Adrenal gland (tissue), 12 donors: ENCODE measurements around the gene APRT. TPM values are rescaled to one million over a fixed set of nuclear protein-coding genes. Genes with fewer than 3 reads are reported as not detected.

Source experiments
- DNase-seq, 7 donors: peaks; one replicate each; pipeline ENCODE4 v3.0.0-alpha.2; 2019 to 2020
- H3K27ac ChIP-seq, 5 donors: fragments of 200-600 bp; sonication (generic) in 4 of 5; 1 replicate in 3 of 5; 2 replicates in 2 of 5; pipeline versions ENCODE4 v1.5.1 to v1.8.0; 2016 to 2020; ENCODE audit warnings: mild to moderate bottlenecking in 1 of 5
- H3K27me3 ChIP-seq: fragments of 200-600 bp; 2 replicates; pipeline ENCODE4 v1.8.0; 2021
- H3K36me3 ChIP-seq, 2 donors: fragments of 200-600 bp; replicated peaks in 1 of 2; 1 replicate in 1 of 2; 2 replicates in 1 of 2; pipeline versions ENCODE4 v1.5.1 to v1.8.0; 2018 to 2022
- H3K4me1 ChIP-seq, 2 donors: fragments of 200-600 bp; replicated peaks in 1 of 2; 1 replicate in 1 of 2; 2 replicates in 1 of 2; pipeline versions ENCODE4 v1.5.1 to v1.8.0; 2018 to 2021
- H3K4me3 ChIP-seq, 4 donors: fragments of 200-600 bp; sonication (generic) in 3 of 4; one replicate each; pipeline ENCODE4 v1.5.1; 2016 to 2018
- H3K9me3 ChIP-seq, 3 donors: fragments of 200-600 bp; sonication (generic) in 1 of 3; replicated peaks in 1 of 3; 1 replicate in 2 of 3; 2 replicates in 1 of 3; pipeline versions ENCODE4 v1.5.1 to v1.8.0; 2016 to 2021
- CTCF ChIP-seq, 6 experiments: fragments of 450-650 bp in 4 of 6; fragments of 200-600 bp in 2 of 6; sonication (generic) in 1 of 6; IDR thresholded peaks; 1 replicate in 5 of 6; 2 replicates in 1 of 6; pipeline versions ENCODE4 v1.5.1 to v1.8.0; 2016 to 2021; ENCODE audit warnings: antibody characterized with exemption in 6 of 6, mild to moderate bottlenecking in 2 of 6, moderate library complexity in 1 of 6
- POLR2A ChIP-seq, 2 donors: fragments of 450-650 bp; IDR thresholded peaks; one replicate each; pipeline ENCODE4 v1.6.1; 2017; ENCODE audit warnings: antibody characterized with exemption in 2 of 2, mild to moderate bottlenecking in 2 of 2, moderate library complexity in 1 of 2
- WGBS, 4 donors: extraction: QIAGEN DNeasy Blood & Tissue Kit in 2 of 4; methylation state at CpG; one replicate each; pipeline versions ENCODE4 v1.1.5 to v1.1.7; 2013 to 2017; 5-methylcytosine and 5-hydroxymethylcytosine counted together
- intact Hi-C, 2 donors: fragments of 100-400 bp; cut with DNase I; formaldehyde crosslinking; loops; one replicate each; pipeline versions ENCODE4 v1.14.1 to v1.15.0; 2022 to 2023
- polyA plus RNA-seq, 3 donors: library from polyadenylated mRNA; stranded (reverse); fragments of 200-250 nt in 2 of 3; fragments of 350-450 nt in 1 of 3; fragmentation: Illumina TruSeq in 1 of 3; extraction: RNeasy Lipid Tissue Mini Kit (QIAGEN cat#74804) in 1 of 3; gene quantifications; one replicate each; pipeline ENCODE4 v1.2.3, GENCODE V29; 2013 to 2014
- total RNA-seq, 9 donors: library from RNA; depleted of rRNA in 4 of 9; stranded (reverse); fragments of >200 nt in 4 of 9; fragments of 120-200 nt in 1 of 9; fragmentation: NEBNext Ultra II Directional in 1 of 9; extraction: Animal tissue kit (Norgen Biotek cat#: 25700) in 1 of 9; gene quantifications; one replicate each; pipeline versions ENCODE4 v1.1.0 to v1.2.4, GENCODE V29; 2013 to 2023
- donor health status: healthy with polysubstance abuse.
- donor health status: Bipolar disorder and iron deficiency.
- donor health status: DM: yes; HTN: yes; CAD: no.
- donor health status: DM: no; HTN: no; CAD: no.
- donor health status: DM: no; HTN: no; CAD: no.
- donor health status: DM: yes; HTN: yes; CAD: no.

The APRT gene
- total and polyA plus RNA-seq, 12 donors: 116 to 297 (median 181) TPM

- Histone ChIP-seq H3K4me1 (peaks cover 0 to 2% of the 10 kb centered on the region in 2 donors), H3K36me3 (no peaks in the 10 kb centered on the region), H3K4me3 (no peak overlapping the region), H3K9me3 (no peaks in the 10 kb centered on the region), H3K27me3 (no peaks in the 10 kb centered on the region), H3K27ac (no peak overlapping the region)
- TF ChIP-seq POLR2A (IDR thresholded peaks at IDR 0.05): no peak
- no peak for TF ChIP-seq CTCF (IDR thresholded peaks at IDR 0.05)
- intact Hi-C loops: no loop called here
- no peak for DNase-seq
These were observed 12.8 kb downstream of the APRT start for GRCh38 chr16:88798772-88799455.

GRCh38 chr16:88798073-88798472 is 13.7 kb downstream of the APRT start:
- peaks cover 6% of the 10 kb centered on the region for H3K27me3 ChIP-seq
- TF ChIP-seq CTCF (IDR thresholded peaks at IDR 0.05) (no peak), POLR2A (IDR thresholded peaks at IDR 0.05) (no peak)
- intact Hi-C loops: no loop called here
- H3K9me3 ChIP-seq: no peaks in the 10 kb centered on the region
- no peak overlapping the region for H3K27ac ChIP-seq
- H3K4me3 ChIP-seq: no peak overlapping the region
- WGBS, 4 donors: 77 to 98% (median 94%) methylated on average over 4 of the region's 4 CpGs
- H3K4me1 ChIP-seq: no peaks in the 10 kb centered on the region
- no peak for DNase-seq
- no peaks in the 10 kb centered on the region for H3K36me3 ChIP-seq

GRCh38 chr16:88796278-88796677 is 15.4 kb downstream of the APRT start:
- TF ChIP-seq POLR2A (IDR thresholded peaks at IDR 0.05): no peak
- no peak for TF ChIP-seq CTCF (IDR thresholded peaks at IDR 0.05)
- no peak for DNase-seq
- intact Hi-C loops: no loop called here
- WGBS, 4 donors: 70 to 82% (median 80%) methylated on average over 1 to 4 of the region's 4 CpGs
- H3K27ac ChIP-seq: no peak overlapping the region
- no peaks in the 10 kb centered on the region for H3K9me3 ChIP-seq
- no peaks in the 10 kb centered on the region for H3K36me3 ChIP-seq
- H3K27me3 ChIP-seq: peaks cover 11% of the 10 kb centered on the region
- H3K4me1 ChIP-seq: no peaks in the 10 kb centered on the region
- H3K4me3 ChIP-seq: no peak overlapping the region

- H3K4me3 ChIP-seq: no peak overlapping the region
- intact Hi-C loops: no loop called here
- TF ChIP-seq CTCF (IDR thresholded peaks at IDR 0.05): no peak
- TF ChIP-seq POLR2A (IDR thresholded peaks at IDR 0.05): no peak
- DNase-seq: no peak
- 56 to 63% (median 61%) methylated on average over 24 to 35 of the region's 35 CpGs for WGBS, 4 donors
- no peak overlapping the region for H3K27ac ChIP-seq
- no peaks in the 10 kb centered on the region for H3K9me3 ChIP-seq
- no peaks in the 10 kb centered on the region for H3K36me3 ChIP-seq
- peaks cover 11% of the 10 kb centered on the region for H3K27me3 ChIP-seq
- H3K4me1 ChIP-seq: no peaks in the 10 kb centered on the region
These were observed 18.3 kb downstream of the APRT start for GRCh38 chr16:88793251-88793954.
